Stomach (tissue), 4 donors: ENCODE data around the gene CUEDC2.

Experiments used
- EP300 ChIP-seq: sonication (generic); formaldehyde crosslinking; IDR thresholded peaks from one replicate; pipeline ENCODE4 v1.6.1; 2017; ENCODE audit warnings: antibody characterized with exemption
- POLR2A ChIP-seq, 4 donors: fragments of 450-650 bp; IDR thresholded peaks; one replicate each; pipeline ENCODE4 v1.6.1; 2016; ENCODE audit warnings: antibody characterized with exemption in 4 of 4, control low read depth in 2 of 4, mild to moderate bottlenecking in 1 of 4, moderate library complexity in 1 of 4
- POLR2AphosphoS5 ChIP-seq, 3 donors: sonication (generic); formaldehyde crosslinking; IDR thresholded peaks; one replicate each; pipeline ENCODE4 v1.6.1; 2016; ENCODE audit warnings: antibody characterized with exemption in 3 of 3
- TF ChIP-seq, protein P1 (sequence below), 7 experiments: fragments of 450-650 bp in 4 of 7; fragments of 200-600 bp in 3 of 7; sonication (generic) in 3 of 7; IDR thresholded peaks; one replicate each; pipeline ENCODE4 v1.5.1; 2016 to 2019; ENCODE audit warnings: antibody characterized with exemption in 7 of 7, control low read depth in 2 of 7, mild to moderate bottlenecking in 1 of 7

DNA sequence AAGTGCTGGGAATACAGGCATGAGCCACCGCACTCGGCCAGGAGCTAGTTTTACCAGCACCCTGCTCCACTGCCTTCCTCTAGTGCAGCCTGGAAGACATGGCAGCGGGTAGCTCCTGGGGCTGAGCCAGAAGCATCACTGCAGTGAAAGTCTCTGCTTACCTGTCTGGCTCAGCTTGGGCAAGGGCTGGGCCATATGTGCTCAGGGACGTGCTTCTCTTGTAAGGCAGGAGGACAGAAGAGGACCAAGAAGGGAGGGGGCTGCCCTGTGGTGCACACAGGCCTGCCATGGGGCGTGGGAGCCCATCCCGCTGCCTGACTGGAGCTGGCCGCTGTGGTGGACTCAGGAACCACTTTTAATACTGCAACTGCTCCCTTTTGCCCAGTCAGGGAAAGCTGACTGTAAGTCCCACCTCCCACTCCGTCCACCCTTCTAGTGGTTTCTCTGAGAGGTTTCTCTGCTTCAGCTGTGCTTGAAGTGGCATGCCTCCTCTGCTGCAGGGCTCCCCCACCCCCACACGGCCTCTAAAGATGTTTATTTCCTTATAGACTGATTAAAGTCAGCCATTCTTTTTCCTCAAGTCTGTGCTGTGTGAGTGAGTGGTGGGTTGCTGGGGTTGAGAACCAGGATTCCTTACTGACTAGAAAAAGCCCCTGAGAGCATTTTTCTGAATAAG is 44.2 kb upstream of the CUEDC2 start:
- TF ChIP-seq POLR2A (IDR thresholded peaks at IDR 0.05): no peak
- no peak for TF ChIP-seq EP300
- TF ChIP-seq, protein P1, sequence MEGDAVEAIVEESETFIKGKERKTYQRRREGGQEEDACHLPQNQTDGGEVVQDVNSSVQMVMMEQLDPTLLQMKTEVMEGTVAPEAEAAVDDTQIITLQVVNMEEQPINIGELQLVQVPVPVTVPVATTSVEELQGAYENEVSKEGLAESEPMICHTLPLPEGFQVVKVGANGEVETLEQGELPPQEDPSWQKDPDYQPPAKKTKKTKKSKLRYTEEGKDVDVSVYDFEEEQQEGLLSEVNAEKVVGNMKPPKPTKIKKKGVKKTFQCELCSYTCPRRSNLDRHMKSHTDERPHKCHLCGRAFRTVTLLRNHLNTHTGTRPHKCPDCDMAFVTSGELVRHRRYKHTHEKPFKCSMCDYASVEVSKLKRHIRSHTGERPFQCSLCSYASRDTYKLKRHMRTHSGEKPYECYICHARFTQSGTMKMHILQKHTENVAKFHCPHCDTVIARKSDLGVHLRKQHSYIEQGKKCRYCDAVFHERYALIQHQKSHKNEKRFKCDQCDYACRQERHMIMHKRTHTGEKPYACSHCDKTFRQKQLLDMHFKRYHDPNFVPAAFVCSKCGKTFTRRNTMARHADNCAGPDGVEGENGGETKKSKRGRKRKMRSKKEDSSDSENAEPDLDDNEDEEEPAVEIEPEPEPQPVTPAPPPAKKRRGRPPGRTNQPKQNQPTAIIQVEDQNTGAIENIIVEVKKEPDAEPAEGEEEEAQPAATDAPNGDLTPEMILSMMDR (IDR thresholded peaks at IDR 0.05): no peak
- TF ChIP-seq POLR2AphosphoS5 (IDR thresholded peaks at IDR 0.05): no peak
